WTC11 (cell line): ENCODE data around the gene WNT2.

Source experiments
- CBFB ChIP-seq: sonication (generic); formaldehyde crosslinking; IDR thresholded peaks from 2 replicates; pipeline ENCODE4 v1.8.1; 2022; ENCODE audit warnings: mild to moderate bottlenecking, low read depth, missing genetic modification reagents
- ESRRA ChIP-seq: sonication (generic); formaldehyde crosslinking; IDR thresholded peaks from 2 replicates; pipeline ENCODE4 v1.8.1; 2022; ENCODE audit warnings: mild to moderate bottlenecking, missing genetic modification reagents, borderline replicate concordance
- ETV6 ChIP-seq: sonication (generic); formaldehyde crosslinking; IDR thresholded peaks from 2 replicates; pipeline ENCODE4 v1.8.1; 2022; ENCODE audit warnings: mild to moderate bottlenecking, missing genetic modification reagents
- KAT7 ChIP-seq: sonication (generic); formaldehyde crosslinking; IDR thresholded peaks from 2 replicates; pipeline ENCODE4 v1.8.1; 2023; ENCODE audit warnings: missing genetic modification reagents, mild to moderate bottlenecking, borderline replicate concordance
- MYBL2 ChIP-seq: sonication (generic); formaldehyde crosslinking; IDR thresholded peaks from 2 replicates; pipeline ENCODE4 v1.8.1; 2023; ENCODE audit warnings: mild to moderate bottlenecking, moderate library complexity, missing genetic modification reagents
- NFE2L1 ChIP-seq: sonication (generic); formaldehyde crosslinking; IDR thresholded peaks from 2 replicates; pipeline ENCODE4 v1.8.1; 2023; ENCODE audit warnings: missing genetic modification reagents
- NR2C2 ChIP-seq: sonication (generic); formaldehyde crosslinking; IDR thresholded peaks from 2 replicates; pipeline ENCODE4 v1.8.0; 2022; ENCODE audit warnings: mild to moderate bottlenecking, missing genetic modification reagents
- ZNF121 ChIP-seq: sonication (generic); formaldehyde crosslinking; IDR thresholded peaks from 2 replicates; pipeline ENCODE4 v1.8.0; 2023; ENCODE audit warnings: missing genetic modification reagents
- TF ChIP-seq, protein P1 (sequence below): fragments of 200-600 bp; IDR thresholded peaks from 2 replicates; pipeline ENCODE4 v1.8.0; 2022; ENCODE audit warnings: antibody characterized with exemption
- TF ChIP-seq, protein P2 (sequence below): sonication (generic); formaldehyde crosslinking; IDR thresholded peaks from 2 replicates; pipeline ENCODE4 v1.8.1; 2023; ENCODE audit warnings: mild to moderate bottlenecking, missing genetic modification reagents, moderate library complexity
- TF ChIP-seq, protein P3 (sequence below): sonication (generic); formaldehyde crosslinking; IDR thresholded peaks from 2 replicates; pipeline ENCODE4 v1.8.0; 2022; ENCODE audit warnings: mild to moderate bottlenecking, missing genetic modification reagents
- TF ChIP-seq, protein P4 (sequence below): sonication (generic); formaldehyde crosslinking; IDR thresholded peaks from 2 replicates; pipeline ENCODE4 v1.8.0; 2022; ENCODE audit warnings: missing genetic modification reagents
- TF ChIP-seq, protein P5 (sequence below): sonication (generic); formaldehyde crosslinking; IDR thresholded peaks from 2 replicates; pipeline ENCODE4 v1.8.0; 2023; ENCODE audit warnings: missing genetic modification reagents

DNA sequence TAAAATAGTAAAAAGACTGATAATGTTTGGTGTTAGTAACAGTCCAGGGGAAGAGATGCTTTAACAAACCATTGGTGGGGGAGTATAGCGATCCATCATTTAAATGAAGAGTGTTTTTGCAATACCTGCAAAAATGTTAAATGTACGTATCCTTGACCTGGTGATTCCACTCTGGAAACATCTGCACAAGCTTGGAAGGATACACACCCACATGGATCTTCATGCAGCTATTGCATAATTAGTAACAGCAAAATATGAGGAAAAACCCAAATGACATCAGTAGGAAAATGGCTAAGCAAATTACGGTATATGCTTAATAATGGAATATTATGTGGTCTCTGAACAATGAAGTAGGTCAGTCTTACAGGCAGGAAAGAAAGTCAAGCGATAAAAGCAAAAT is 20.5 kb downstream of the WNT2 start:
- TF ChIP-seq KAT7 (CRISPR knock-in tag) (no peak), NFE2L1 (CRISPR knock-in tag) (no peak), ZNF121 (no peak), CBFB (CRISPR knock-in tag) (no peak), MYBL2 (CRISPR knock-in tag) (no peak), ETV6 (CRISPR knock-in tag) (no peak), ESRRA (CRISPR knock-in tag) (no peak), NR2C2 (CRISPR knock-in tag) (no peak)
- TF ChIP-seq, protein P1, sequence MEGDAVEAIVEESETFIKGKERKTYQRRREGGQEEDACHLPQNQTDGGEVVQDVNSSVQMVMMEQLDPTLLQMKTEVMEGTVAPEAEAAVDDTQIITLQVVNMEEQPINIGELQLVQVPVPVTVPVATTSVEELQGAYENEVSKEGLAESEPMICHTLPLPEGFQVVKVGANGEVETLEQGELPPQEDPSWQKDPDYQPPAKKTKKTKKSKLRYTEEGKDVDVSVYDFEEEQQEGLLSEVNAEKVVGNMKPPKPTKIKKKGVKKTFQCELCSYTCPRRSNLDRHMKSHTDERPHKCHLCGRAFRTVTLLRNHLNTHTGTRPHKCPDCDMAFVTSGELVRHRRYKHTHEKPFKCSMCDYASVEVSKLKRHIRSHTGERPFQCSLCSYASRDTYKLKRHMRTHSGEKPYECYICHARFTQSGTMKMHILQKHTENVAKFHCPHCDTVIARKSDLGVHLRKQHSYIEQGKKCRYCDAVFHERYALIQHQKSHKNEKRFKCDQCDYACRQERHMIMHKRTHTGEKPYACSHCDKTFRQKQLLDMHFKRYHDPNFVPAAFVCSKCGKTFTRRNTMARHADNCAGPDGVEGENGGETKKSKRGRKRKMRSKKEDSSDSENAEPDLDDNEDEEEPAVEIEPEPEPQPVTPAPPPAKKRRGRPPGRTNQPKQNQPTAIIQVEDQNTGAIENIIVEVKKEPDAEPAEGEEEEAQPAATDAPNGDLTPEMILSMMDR: no peak
- TF ChIP-seq, protein P2, sequence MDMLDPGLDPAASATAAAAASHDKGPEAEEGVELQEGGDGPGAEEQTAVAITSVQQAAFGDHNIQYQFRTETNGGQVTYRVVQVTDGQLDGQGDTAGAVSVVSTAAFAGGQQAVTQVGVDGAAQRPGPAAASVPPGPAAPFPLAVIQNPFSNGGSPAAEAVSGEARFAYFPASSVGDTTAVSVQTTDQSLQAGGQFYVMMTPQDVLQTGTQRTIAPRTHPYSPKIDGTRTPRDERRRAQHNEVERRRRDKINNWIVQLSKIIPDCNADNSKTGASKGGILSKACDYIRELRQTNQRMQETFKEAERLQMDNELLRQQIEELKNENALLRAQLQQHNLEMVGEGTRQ (CRISPR knock-in tag): no peak
- TF ChIP-seq, protein P3, sequence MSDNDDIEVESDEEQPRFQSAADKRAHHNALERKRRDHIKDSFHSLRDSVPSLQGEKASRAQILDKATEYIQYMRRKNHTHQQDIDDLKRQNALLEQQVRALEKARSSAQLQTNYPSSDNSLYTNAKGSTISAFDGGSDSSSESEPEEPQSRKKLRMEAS (CRISPR knock-in tag): no peak
- TF ChIP-seq, protein P4, sequence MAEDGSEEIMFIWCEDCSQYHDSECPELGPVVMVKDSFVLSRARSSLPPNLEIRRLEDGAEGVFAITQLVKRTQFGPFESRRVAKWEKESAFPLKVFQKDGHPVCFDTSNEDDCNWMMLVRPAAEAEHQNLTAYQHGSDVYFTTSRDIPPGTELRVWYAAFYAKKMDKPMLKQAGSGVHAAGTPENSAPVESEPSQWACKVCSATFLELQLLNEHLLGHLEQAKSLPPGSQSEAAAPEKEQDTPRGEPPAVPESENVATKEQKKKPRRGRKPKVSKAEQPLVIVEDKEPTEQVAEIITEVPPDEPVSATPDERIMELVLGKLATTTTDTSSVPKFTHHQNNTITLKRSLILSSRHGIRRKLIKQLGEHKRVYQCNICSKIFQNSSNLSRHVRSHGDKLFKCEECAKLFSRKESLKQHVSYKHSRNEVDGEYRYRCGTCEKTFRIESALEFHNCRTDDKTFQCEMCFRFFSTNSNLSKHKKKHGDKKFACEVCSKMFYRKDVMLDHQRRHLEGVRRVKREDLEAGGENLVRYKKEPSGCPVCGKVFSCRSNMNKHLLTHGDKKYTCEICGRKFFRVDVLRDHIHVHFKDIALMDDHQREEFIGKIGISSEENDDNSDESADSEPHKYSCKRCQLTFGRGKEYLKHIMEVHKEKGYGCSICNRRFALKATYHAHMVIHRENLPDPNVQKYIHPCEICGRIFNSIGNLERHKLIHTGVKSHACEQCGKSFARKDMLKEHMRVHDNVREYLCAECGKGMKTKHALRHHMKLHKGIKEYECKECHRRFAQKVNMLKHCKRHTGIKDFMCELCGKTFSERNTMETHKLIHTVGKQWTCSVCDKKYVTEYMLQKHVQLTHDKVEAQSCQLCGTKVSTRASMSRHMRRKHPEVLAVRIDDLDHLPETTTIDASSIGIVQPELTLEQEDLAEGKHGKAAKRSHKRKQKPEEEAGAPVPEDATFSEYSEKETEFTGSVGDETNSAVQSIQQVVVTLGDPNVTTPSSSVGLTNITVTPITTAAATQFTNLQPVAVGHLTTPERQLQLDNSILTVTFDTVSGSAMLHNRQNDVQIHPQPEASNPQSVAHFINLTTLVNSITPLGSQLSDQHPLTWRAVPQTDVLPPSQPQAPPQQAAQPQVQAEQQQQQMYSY: no peak
- TF ChIP-seq, protein P5, sequence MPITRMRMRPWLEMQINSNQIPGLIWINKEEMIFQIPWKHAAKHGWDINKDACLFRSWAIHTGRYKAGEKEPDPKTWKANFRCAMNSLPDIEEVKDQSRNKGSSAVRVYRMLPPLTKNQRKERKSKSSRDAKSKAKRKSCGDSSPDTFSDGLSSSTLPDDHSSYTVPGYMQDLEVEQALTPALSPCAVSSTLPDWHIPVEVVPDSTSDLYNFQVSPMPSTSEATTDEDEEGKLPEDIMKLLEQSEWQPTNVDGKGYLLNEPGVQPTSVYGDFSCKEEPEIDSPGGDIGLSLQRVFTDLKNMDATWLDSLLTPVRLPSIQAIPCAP: no peak
